Activated T-helper 1 cell treated with anti-CD3 and anti-CD28 coated beads, Interleukin-2, amount 50 U/mL, for 16 hours (primary cell): ENCODE results near the gene BEND4.

Experiments used
- DNase-seq, 2 donors: peaks; one replicate each; pipeline ENCODE4 v3.0.0-alpha.2; 2020; ENCODE audit warnings: low read depth in 1 of 2, low spot score in 1 of 2

The BEND4 gene

GRCh38 chr4:42112846-42113245 lies 39.6 kb downstream of the BEND4 start:
- no peak for DNase-seq

DNA sequence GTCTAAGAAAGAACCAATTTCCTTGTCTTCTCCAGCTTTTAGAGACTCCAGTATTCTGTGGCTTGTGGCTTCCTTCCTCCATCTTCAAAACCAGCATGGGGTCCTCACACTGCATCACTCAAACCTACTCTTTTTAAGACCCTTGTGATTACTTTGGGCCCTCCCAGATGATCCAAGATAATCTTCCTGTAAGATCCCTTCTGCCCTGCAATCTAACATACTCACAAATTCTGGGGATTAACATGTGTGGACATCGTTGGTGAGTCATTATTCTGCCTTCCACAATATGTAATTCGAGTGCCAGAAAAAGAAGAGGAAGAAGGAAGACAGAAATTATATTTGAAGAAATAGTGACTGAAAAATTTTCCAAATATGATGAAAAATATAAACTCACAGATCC lies 47.9 kb downstream of the BEND4 start:
- no peak for DNase-seq

DNA sequence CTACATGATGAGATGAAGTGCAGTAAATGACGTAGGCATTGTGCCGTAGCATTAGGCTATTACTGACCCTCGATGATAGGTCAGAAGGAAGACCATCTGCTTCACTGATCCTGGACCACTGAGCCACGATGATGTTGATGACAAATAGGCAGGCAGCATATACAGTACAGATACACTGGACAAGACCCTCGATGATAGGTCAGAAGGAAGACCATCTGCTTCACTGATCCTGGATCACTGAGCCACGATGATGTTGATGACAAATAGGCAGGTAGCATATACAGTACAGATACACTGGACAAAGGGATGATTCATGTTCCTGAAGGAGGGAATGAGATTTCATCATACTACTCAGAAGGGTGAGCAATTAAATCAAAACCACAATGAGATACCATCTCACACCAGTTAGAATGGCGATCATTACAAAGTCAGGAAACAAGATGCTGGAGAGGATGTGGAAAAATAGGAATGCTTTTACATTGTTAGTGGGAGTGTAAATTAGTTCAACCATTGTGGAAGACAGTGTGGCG lies 50.9 kb downstream of the BEND4 start:
- DNase-seq: no peak

- no peak for DNase-seq
Observed at GRCh38 chr4:42088386-42088785, 64.1 kb downstream of the BEND4 start.

DNA sequence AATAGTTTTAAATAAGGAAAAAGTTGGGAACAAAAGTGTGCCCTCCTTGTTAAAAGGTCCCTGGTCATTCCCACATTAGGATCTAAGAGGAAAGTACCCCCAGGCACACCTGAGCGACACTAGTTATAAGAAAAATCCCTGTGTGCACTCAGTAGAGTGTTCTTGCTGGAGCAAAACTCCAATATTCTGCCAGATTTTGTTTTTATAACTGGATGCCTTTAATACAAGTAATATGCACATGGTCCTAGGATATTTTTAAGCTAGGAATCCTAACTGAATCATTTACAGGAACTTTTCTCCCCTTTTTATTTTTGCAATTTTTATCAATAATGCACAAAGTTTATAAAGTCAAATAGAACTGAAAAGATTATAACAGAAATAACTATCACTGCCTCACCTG lies 68.6 kb downstream of the BEND4 start:
- no peak for DNase-seq

DNA sequence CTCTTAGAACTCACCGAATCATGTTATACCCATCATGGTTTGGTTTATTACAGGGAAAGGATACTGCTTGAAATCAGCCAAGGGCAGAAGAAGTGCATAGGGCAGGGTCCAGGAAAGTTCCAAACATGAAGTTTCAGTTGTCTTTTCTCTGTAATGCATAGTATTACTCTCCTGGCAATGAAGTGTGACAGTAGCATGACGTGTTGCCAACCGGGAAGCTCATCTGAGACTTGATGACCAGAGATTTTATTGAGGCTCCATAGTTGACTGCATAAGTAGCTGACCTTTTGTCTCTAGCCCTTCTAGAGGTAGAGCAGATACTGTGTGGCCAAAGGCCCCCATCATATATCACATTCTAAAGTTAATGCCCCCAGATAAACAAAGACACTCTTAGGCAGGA lies 72.1 kb downstream of the BEND4 start:
- no peak for DNase-seq

DNA sequence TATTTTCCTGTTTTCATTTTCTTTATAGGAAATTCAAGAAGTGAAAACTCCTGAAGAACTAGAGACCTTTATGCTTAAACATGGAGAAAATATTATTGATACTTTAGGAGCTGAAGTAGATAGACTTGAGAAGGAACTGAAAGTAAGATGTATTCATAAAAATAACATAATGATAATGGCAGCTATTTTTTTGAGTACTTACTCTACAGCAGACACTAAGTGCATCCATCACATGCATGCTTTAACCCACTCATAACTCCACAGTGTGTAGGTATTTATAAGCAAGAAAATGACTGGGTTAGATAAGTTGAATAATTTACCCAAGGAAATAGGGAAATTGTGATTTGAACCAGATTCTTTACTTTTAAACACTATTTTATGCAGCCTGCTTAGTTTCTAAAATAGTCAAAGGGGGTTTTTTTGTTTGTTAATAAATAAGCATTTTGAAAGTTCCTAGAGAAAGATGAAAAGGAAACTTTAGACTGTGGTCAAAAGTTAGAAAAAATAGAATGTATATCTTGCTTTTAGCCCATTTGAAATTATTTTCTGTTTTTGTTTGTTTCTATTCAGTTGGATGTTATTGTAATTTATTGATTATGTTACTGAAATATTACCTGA lies 74.2 kb downstream of the BEND4 start:
- no peak for DNase-seq

DNA sequence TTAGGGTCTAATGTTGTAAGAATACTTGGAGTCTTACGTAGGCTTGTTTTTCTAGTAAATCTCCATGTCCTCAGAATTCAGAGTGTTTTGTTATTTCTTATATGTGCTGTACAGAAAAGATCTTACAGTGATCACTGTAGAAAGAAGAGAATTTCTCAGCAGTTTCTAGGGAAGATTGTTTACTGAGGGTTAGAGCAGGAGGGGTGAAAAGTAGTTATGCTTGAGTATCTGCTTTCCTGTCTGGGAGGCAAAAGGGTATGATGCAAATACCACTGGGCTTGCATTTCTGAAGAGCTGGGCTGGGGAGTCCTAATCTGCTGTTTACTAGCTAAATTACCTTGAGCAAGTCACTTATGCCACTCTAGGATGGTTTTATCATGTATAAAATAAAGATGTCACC lies 78.2 kb downstream of the BEND4 start:
- no peak for DNase-seq

DNA sequence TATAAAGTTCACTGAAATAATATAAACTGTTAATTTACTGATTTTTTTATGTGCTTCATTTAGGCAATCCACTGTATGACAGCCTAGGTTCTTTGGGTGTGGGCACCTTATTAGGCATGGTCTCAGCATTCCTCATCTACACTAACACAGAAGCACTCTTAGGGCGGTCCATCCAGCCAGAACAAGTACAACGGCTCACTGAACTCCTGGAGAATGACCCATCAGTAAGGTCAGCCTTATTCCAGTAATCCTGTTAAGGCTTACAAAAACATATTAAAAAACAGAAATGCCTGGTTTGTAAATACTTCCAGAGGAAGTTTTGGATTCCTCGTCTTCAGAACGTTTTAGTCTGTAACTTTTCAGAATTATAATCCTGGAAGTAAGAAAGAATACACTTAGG lies 82.0 kb downstream of the BEND4 start:
- DNase-seq: no peak

GRCh38 chr4:42067264-42067663 lies 85.2 kb downstream of the BEND4 start:
- no peak for DNase-seq

DNA sequence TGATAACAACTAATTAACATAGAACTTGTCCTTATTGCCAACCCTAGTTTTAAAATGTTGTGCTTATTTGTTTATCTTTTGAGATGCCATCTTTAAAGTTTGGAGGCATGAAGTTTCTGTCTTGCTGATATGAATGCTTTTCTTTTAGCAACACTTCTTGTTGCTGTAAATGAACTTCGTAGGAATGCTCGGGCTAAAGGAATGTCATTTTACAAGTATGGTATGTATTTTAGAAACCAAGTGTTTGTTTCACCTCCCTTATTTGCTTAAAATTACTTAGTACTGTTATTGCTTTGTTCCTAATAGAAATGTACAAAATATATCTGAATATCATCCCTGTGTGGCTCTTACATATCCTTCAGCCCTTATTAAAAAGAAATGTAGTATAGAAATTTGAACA lies 86.1 kb downstream of the BEND4 start:
- no peak for DNase-seq
